Measurements from ENCODE around the gene DUSP14.

The DUSP14 gene

GRCh38 chr17:37490638-37491614 lies 1.2 kb downstream of the DUSP14 start:
- DNase-seq (ENCODE audit: extremely low read depth, low read depth): peak; percentile 87
- H3K4me3 ChIP-seq (replicated peaks; ENCODE audit: low read depth, low read length): peak overlapping the region; percentile 86
- TF ChIP-seq CTCF (IDR thresholded peaks at IDR 0.05; ENCODE audit: low read depth, low read length, missing control alignments): no peak

- H3K4me3 ChIP-seq (replicated peaks; ENCODE audit: low read depth, low read length): peak overlapping the region; percentile 86
- no peak for DNase-seq (ENCODE audit: extremely low read depth, low read depth)
- TF ChIP-seq CTCF (IDR thresholded peaks at IDR 0.05; ENCODE audit: low read depth, low read length, missing control alignments): no peak
These were observed 2.5 kb downstream of the DUSP14 start for GRCh38 chr17:37492167-37492566.

GRCh38 chr17:37493249-37494027 lies 3.7 kb downstream of the DUSP14 start:
- H3K4me3 ChIP-seq (replicated peaks; ENCODE audit: low read depth, low read length): 0 out of 2 replicates have a peak overlapping the region, but pooled peaks have one; percentile 86
- no peak for TF ChIP-seq CTCF (IDR thresholded peaks at IDR 0.05; ENCODE audit: low read depth, low read length, missing control alignments)
- DNase-seq (ENCODE audit: extremely low read depth, low read depth): no peak

GRCh38 chr17:37494401-37494831 lies 4.7 kb downstream of the DUSP14 start:
- TF ChIP-seq CTCF (IDR thresholded peaks at IDR 0.05; ENCODE audit: low read depth, low read length, missing control alignments): no peak
- no peak overlapping the region for H3K4me3 ChIP-seq (replicated peaks; ENCODE audit: low read depth, low read length)
- no peak for DNase-seq (ENCODE audit: extremely low read depth, low read depth)

GRCh38 chr17:37494971-37495370 lies 5.3 kb downstream of the DUSP14 start:
- H3K4me3 ChIP-seq (replicated peaks; ENCODE audit: low read depth, low read length): no peak overlapping the region
- no peak for DNase-seq (ENCODE audit: extremely low read depth, low read depth)
- TF ChIP-seq CTCF (IDR thresholded peaks at IDR 0.05; ENCODE audit: low read depth, low read length, missing control alignments): no peak

GRCh38 chr17:37500378-37500777 lies 10.7 kb downstream of the DUSP14 start:
- H3K4me3 ChIP-seq (replicated peaks; ENCODE audit: low read depth, low read length): no peak overlapping the region
- no peak for DNase-seq (ENCODE audit: extremely low read depth, low read depth)
- no peak for TF ChIP-seq CTCF (IDR thresholded peaks at IDR 0.05; ENCODE audit: low read depth, low read length, missing control alignments)

All from HFF-Myc (cell line).